Retinal pigment epithelial cell (primary cell): ENCODE results near the gene RDH13.
"Not testable (repeated sequence)": the region's sequence is repeated elsewhere in the genome, so short reads cannot be mapped to it uniquely, and the experiment has no call there.

ENCODE experiments used
- DNase-seq: peaks from one replicate; pipeline ENCODE4 v3.0.0-alpha.2; 2010; ENCODE audit warnings: low read depth
- H3K4me3 ChIP-seq: 2 replicates; pipeline ENCODE4 v1.5.1; 2011; ENCODE audit warnings: mild to moderate bottlenecking, low read length, control low read depth, moderate library complexity
- CTCF ChIP-seq: conservative IDR thresholded peaks from 2 replicates; pipeline ENCODE4 v1.5.1; 2011; ENCODE audit warnings: low read depth, low read length, control low read depth, inconsistent platforms

The RDH13 gene

GRCh38 chr19:55062735-55063491 lies at the start of gene RDH13:
Gene RDH13 (minus strand): TSS chr19:55063148. CDS start chr19:55063032, 116 bp downstream.
- H3K4me3 ChIP-seq, result peak within 1 kb of the TSS; percentile 66
- TF ChIP-seq CTCF, result no peak
- peak; percentile 76 for DNase-seq

GRCh38 chr19:55112246-55112776 lies 49.4 kb upstream of the RDH13 start:
- TF ChIP-seq CTCF, result no peak
- no peak for DNase-seq
- H3K4me3 ChIP-seq, result no peak overlapping the region

- H3K4me3 ChIP-seq, result no peak overlapping the region
- DNase-seq, result no peak
- no peak for TF ChIP-seq CTCF
Measured at GRCh38 chr19:55111238-55111831, 48.4 kb upstream of the RDH13 start.

GRCh38 chr19:55109527-55110291 lies 46.8 kb upstream of the RDH13 start:
- no peak for TF ChIP-seq CTCF
- no peak overlapping the region for H3K4me3 ChIP-seq
- DNase-seq, result no peak

GRCh38 chr19:55107252-55107651 lies 44.3 kb upstream of the RDH13 start:
- not testable (repeated sequence) for DNase-seq, H3K4me3 ChIP-seq

- no peak for TF ChIP-seq CTCF
- no peak for DNase-seq
- H3K4me3 ChIP-seq, result no peak overlapping the region
Measured at GRCh38 chr19:55106591-55106990, 43.6 kb upstream of the RDH13 start.

- TF ChIP-seq CTCF, result no peak
- no peak for DNase-seq
- H3K4me3 ChIP-seq, result no peak overlapping the region
Measured at GRCh38 chr19:55105237-55105636, 42.3 kb upstream of the RDH13 start.
